DMS114 treated with DMSO at 0.1 percent for 48 hours (cell line): ENCODE measurements around the gene WASL.
"Not testable (repeated sequence)": the region's sequence is repeated elsewhere in the genome, so short reads cannot be mapped to it uniquely, and the experiment has no call there.

Source experiments
- DNase-seq: peaks from one replicate; lab custom pipeline; 2025; ENCODE audit not compliant: unreplicated experiment; lab: John Stamatoyannopoulos, UW

WASL gene

DNA sequence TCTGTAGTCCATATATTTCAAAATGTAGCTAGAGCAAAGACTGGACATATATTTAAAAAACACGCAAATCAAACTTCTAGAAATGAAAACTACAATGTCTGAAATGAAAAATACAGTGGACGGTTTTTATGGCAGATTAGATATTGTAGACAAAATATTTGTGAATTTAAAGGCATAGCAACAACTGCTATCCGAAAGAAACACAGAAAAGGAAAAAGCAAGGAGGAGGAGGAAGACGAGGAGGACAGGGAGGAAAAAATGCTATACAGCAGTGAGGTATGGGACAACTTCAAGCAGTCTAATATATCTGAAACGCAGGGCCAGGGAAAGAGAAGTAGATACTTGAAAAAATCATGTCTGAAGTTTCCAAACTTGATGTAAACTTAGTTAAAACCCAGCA, 13.3 kb downstream of the WASL start:
- DNase-seq: no peak

DNA sequence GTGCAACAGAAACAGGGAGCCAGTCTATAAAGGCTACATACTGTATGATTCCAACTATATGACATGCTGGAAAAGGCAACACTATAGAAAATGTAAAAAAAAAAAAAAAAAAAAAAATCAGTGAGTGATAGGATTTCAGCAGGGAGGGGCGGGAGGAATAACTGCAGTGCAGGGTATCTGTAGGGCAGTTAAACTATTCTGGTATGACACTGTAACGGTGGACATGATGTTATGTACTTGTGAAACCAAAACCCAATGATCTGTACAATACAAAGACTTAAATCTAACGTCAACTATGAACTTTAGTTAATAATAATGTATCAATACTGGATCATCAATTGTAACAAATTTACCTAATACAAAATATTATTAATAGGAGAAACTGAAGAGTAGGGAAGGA, 14.3 kb downstream of the WASL start:
- no peak for DNase-seq

- no peak for DNase-seq
Measured at GRCh38 chr7:123732413-123733091, 16.3 kb downstream of the WASL start.

DNA sequence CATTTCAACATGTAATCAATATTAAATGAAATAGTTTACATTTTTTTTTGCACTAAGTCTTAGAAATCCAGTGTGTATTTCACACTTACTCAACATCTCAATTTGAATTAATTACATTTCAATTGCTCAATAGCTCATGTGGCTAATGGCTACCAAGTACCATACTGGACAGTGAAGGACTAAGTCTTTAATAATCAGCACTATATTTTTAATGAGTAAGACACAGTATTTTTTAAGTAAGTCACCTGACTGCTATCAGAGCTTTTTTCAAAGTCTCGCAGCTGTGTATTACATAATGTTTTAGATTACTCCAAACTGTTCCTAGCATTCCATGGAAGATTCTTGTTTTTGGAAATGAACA, 19.6 kb downstream of the WASL start:
- no peak for DNase-seq

DNA sequence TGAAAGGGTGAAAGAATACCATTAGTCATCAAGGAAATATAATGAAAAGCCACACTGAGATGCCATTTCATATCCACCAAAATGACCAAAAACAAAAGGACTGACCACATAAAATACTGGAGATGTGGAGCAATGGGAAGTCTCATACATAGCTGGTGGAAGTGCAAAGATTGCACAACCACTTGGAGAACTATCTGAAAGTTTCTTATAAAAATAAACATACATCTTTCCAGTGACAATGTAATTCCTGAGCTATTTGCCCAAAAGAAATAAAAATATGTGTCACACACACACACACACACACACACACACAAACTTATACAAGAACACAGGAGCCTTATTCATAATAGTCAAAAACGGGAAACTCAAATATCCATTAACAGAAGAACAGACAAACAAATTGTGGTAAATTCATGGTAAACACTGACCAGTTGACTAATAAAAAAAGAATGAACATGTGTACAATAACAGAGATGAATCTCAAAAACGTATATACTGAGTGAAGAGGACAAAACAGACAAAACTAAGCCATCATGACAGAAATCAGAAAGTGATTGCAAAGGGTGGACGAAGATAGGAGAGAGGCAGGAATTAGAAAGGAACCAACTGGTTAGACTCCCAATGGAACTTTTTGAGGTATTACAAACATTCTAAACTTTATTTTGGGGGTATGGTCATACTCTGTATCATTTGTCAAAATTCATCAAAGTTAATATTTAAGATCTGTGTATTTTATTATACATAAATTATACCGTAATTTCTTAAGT, 21.5 kb downstream of the WASL start:
- DNase-seq: no peak

DNA sequence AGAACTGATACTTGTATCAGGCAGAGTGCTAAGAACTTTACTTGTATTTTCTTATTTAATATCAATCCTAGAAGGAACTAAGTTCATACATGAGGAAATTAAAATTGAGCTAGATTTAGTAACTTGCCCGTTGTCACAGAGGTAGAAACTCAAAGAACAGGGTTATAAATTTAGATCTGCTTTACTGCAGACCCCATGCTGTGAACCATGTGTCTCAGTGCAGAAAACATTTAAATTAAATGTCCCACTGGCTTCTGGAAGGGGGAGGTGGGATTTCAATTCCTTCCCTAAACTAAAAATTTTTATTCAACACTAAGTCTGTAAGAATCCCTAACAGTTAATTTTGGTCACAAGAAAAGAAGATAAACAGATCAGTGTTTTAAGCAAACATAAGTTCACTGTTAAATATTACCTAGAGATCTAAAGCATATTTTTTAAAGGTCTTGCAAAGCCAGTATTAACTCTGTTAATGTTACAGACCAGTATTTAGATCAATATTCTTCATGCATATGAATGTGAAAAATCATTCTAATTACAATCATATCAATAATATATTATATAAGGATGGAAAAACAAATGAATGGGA, 23.1 kb downstream of the WASL start:
- no peak for DNase-seq

DNA sequence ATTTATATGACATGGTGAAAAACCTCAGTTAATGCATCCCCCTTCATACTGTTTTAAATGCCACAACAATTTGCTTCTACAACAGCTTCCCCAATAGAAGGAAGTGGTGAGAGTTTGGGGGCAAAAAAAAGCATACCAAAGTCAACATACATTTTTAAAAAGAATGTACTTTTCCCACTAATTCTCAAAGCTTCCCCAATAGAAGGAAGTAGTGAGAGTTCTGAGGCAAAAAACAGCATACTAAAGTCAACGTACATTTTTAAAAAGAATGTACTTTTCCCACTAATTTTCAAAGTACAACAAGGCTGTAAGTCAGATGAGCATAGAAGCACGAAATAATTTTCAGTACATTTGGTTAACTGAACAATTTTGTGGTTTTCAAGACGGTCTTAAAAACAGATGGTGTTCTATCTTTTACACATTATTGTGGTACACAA, 24.0 kb downstream of the WASL start:
- no peak for DNase-seq

GRCh38 chr7:123723913-123724312, 24.9 kb downstream of the WASL start:
- DNase-seq: no peak

- not testable (repeated sequence) for DNase-seq
Measured at GRCh38 chr7:123720527-123720926, 28.3 kb downstream of the WASL start.

DNA sequence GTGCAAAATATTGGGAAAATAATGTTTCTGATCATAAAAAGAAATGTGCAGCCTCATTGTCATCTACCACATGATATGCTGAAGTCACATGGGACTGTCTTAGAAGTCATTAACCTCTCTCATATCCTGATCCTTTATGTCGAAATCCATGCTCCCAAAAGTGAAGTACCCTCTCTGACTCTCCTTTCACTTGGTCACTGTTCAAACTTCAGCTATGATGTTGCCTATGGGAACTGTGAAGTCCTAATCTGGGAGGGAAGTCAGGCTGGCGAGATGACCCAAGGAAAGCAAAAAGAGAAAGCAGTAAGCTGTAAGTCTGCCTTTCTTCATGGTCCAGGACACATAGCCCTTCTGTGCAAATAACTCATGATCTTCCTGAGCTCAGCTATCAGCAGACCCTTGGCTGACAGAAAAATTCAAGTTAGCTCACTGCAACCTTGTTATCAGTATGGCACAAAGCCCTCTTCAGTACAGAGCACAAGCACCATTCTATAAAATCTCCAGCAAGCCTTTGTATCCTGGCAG, 29.5 kb downstream of the WASL start:
- DNase-seq: no peak

GRCh38 chr7:123718773-123719172, 30.0 kb downstream of the WASL start:
- no peak for DNase-seq

DNA sequence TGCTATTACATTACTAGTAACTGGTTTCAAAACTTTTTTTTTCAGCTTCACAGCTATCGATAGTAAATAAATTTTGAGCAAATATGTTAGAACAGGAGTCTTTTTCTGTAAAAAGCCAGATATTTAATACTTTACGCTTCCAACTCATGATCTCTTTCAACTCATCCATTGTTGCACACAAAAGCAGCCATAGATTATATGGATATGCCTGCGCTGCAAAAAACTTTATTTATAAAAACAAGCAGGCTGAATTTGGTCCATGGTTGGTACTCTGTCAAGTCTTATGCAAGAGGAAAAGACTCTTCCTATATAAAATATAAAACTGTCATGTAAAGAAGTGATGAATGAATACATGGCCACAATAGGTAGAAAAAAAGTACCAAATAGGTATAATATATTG, 31.1 kb downstream of the WASL start:
- no peak for DNase-seq

GRCh38 chr7:123716877-123717276, 31.9 kb downstream of the WASL start:
- DNase-seq: no peak

DNA sequence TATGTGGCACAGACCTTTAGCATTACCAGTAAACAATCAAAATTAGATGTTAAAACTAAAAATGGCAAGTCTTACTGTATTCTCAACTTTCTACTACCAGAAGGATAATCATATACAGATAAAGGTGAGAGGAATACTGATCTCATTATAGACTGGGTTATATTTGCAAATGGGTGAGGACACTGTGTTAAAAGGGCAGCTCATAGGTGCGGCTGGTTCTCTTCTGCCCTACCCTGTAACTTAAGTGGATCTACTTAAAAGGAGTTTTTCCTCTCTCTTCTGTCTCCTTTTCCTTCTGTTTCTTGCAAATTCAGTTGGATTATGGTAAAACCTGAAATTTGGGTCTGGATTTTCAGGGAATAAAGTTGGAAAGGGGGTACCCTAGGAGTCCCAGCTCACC, 33.0 kb downstream of the WASL start:
- DNase-seq: no peak

- DNase-seq: no peak
Measured at GRCh38 chr7:123715198-123715597, 33.6 kb downstream of the WASL start.

GRCh38 chr7:123714296-123715080, 34.3 kb downstream of the WASL start:
- no peak for DNase-seq

- DNase-seq: no peak
Measured at GRCh38 chr7:123712619-123713018, 36.2 kb downstream of the WASL start.

DNA sequence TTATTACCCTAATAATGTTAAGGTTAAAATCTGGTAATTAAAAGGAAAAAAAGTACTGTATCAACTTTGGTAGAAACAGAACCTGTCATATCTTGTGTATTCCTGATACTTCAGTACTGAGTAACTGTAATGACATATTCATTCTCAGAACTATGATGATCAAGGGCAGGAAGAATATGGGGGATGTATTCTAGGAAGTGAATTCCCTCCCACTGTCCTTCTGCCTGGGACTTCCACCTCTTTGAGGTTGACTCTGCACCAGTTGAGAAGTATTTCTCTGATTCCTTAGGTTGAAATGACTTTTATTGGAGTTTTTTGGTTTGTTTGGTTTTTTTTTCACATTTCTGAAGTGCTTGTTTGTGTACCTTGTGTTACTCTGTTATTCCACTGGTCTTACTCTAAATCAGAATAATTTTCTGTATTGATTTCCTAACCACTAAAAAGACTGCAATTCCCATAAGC, 36.9 kb downstream of the WASL start:
- DNase-seq: no peak

GRCh38 chr7:123710683-123711082, 38.1 kb downstream of the WASL start:
- no peak for DNase-seq

DNA sequence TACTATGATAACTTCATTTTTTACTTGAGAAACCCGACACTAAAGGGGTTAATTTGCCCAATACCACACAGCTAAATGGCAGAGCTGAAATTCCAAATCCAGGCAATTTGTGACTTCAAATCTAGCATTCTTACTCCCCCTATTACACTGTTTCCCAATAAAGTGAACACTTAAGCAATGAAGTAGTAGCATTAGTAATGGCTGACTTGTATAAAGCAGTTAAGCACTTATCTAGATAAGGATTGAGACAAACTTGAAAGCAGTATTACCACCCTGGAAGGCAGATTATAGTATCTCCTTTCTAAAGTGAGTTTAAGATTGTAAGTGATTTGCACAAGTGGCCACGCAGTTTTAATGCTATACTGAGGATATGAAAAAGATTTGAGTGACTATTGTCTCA, 39.3 kb downstream of the WASL start:
- DNase-seq: no peak

DNA sequence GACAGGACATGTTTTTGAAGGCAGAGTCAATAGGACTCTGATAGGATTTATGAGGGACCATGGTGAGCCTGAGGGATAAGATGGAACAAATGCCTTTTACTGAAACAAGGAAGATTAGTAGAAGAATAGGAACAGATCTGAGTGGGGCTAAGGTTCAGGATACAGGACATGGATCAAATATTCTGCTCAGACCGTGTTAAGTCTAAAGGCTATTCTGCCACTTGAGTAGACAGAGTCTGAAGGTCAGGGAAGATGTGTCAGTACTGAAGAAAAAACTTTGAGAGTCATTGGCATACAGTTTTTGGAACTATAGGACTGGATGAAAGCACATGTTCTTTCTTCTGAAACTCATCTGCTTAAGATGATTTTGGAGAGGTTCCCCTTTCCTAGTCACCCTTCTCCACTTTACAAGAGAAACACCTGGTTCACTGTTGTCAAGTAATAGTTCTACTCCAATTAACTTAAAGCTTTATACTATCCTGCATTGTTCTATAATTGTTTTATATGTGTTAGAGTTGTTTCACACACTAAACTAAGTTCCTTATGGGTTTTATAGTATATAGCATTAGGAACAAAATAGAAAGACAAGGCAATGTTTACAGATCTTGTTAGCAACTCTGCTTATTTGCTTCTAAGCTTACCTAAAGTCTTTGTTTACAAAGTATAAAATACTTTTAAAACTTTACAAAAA, 43.4 kb downstream of the WASL start:
- no peak for DNase-seq
